Glutamatergic neuron (in vitro differentiated cells): ENCODE data around the gene ZNF652. TPM values are rescaled to one million over a fixed set of nuclear protein-coding genes. Genes with fewer than 3 reads are reported as not detected.
"Not testable (repeated sequence)": the region's sequence is repeated elsewhere in the genome, so short reads cannot be mapped to it uniquely, and the experiment has no call there.

Source experiments
- DNase-seq: peaks from one replicate; pipeline ENCODE4 v3.0.0; 2022
- H3K27ac Mint-ChIP-seq: one replicate; pipeline ENCODE4 v1.8.0; 2020; ENCODE audit warnings: mild to moderate bottlenecking, mixed read lengths, inconsistent platforms; ENCODE audit not compliant: unreplicated experiment
- H3K27me3 Mint-ChIP-seq: one replicate; pipeline ENCODE4 v1.8.0; 2020; ENCODE audit warnings: mild to moderate bottlenecking, moderate library complexity, mixed read lengths, inconsistent platforms; ENCODE audit not compliant: unreplicated experiment
- H3K36me3 Mint-ChIP-seq: one replicate; pipeline ENCODE4 v1.8.0; 2020; ENCODE audit warnings: mild to moderate bottlenecking, mixed read lengths, inconsistent platforms; ENCODE audit not compliant: unreplicated experiment
- H3K4me1 Mint-ChIP-seq: one replicate; pipeline ENCODE4 v1.8.0; 2020; ENCODE audit warnings: mild to moderate bottlenecking, low read depth, mixed read lengths, inconsistent platforms; ENCODE audit not compliant: unreplicated experiment
- H3K4me3 Mint-ChIP-seq: one replicate; pipeline ENCODE4 v1.8.0; 2020; ENCODE audit warnings: mild to moderate bottlenecking, mixed read lengths, inconsistent platforms; ENCODE audit not compliant: unreplicated experiment
- H3K9me3 Mint-ChIP-seq: one replicate; pipeline ENCODE4 v1.8.0; 2020; ENCODE audit warnings: mild to moderate bottlenecking, moderate library complexity, mixed read lengths, inconsistent platforms; ENCODE audit not compliant: unreplicated experiment
- total RNA-seq: library from RNA; stranded (reverse); fragmentation: NEBNext Ultra II Directional; extraction: Animal tissue kit (Norgen Biotek cat#: 25700); gene quantifications from one replicate; pipeline ENCODE4 v1.2.1, GENCODE V29; 2021; ENCODE audit not compliant: unreplicated experiment
- TF ChIP-seq, protein P1 (sequence below): fragments of 200-600 bp; sonication (generic); IDR thresholded peaks from one replicate; pipeline ENCODE4 v1.5.0; 2021; ENCODE audit not compliant: partially characterized antibody, unreplicated experiment

The ZNF652 gene
- total RNA-seq, 1 donor from 2014 or later, result 37.4 TPM

DNA sequence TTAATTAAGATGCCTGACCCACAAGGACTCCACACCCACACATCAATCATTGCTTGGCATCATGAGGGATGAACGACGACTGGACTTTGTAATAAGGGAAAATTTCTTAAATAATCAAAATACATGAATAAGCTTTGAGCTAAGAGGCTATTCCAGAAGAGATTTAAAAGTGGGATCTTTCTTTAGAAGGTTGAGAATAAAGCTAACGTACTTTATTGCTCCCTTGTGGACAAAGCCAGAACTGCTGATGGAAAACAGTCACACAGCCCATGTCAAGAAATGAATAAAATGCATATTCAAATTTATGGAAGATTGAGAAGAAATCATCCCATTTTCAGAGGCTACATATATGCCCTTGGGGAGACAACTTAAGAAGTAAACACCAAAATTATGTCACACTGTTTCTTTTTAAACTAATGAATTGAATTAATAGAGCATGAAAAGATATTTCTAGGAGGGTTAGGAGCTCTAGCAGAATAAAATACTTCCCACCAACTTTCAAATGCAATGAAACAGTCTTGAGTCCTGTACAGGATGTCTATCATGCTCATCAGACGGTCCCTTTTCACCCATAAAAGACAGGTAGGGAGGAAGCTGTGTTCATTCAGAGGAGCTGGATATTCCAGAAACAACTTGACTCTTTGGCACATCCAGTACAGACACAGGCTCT lies 71.2 kb downstream of the ZNF652 start:
- no peak overlapping the region for H3K27ac Mint-ChIP-seq
- no peaks in the 10 kb centered on the region for H3K9me3 Mint-ChIP-seq
- H3K4me3 Mint-ChIP-seq, result no peak overlapping the region
- DNase-seq, result no peak
- H3K4me1 Mint-ChIP-seq, result no peaks in the 10 kb centered on the region
- H3K27me3 Mint-ChIP-seq, result no peaks in the 10 kb centered on the region
- TF ChIP-seq, protein P1, sequence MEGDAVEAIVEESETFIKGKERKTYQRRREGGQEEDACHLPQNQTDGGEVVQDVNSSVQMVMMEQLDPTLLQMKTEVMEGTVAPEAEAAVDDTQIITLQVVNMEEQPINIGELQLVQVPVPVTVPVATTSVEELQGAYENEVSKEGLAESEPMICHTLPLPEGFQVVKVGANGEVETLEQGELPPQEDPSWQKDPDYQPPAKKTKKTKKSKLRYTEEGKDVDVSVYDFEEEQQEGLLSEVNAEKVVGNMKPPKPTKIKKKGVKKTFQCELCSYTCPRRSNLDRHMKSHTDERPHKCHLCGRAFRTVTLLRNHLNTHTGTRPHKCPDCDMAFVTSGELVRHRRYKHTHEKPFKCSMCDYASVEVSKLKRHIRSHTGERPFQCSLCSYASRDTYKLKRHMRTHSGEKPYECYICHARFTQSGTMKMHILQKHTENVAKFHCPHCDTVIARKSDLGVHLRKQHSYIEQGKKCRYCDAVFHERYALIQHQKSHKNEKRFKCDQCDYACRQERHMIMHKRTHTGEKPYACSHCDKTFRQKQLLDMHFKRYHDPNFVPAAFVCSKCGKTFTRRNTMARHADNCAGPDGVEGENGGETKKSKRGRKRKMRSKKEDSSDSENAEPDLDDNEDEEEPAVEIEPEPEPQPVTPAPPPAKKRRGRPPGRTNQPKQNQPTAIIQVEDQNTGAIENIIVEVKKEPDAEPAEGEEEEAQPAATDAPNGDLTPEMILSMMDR, result peak; percentile 78
- H3K36me3 Mint-ChIP-seq, result no peaks in the 10 kb centered on the region

DNA sequence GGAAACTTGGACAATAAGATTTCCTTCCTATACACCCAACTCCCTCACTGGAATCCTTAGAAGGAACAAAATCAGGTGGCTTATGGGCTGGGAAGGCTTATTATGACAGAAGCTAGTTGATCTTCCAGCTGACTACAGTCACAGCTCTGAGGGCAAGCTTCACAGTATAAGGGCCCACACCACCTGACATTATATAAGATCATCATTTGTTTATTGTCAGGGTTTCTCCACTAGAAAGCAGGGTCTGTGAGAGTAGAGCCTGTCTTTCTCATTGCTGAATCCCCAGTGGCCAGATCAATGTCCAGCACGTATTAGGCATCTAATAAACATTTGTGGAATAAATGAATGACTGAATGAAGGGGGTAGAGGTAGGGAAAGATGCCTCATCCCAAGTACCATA lies 73.7 kb downstream of the ZNF652 start:
- Mint-ChIP-seq H3K27me3 (no peaks in the 10 kb centered on the region), H3K27ac (no peak overlapping the region), H3K36me3 (no peaks in the 10 kb centered on the region), H3K9me3 (no peaks in the 10 kb centered on the region), H3K4me3 (no peak overlapping the region), H3K4me1 (no peaks in the 10 kb centered on the region)
- no peak for DNase-seq
- TF ChIP-seq, protein P1, result no peak

DNA sequence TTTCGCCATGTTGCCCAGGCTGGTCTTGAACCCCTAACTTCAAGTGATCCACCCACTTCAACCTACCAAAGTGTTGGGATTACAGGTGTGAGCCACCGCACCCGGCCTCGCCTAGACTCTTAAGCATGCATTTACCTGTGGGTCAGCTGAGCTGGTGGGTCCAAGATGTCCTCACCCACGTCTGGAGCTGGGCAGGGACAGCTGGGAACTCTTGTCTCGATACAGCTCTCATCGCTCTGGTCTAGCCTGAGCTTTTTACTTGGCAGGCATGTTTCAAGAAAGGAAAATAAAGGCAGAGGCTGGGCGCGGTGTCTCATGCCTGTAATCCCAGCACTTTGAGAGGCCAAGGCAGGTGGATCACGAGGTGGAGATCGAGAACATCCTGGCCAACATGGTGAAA lies 74.6 kb downstream of the ZNF652 start:
- TF ChIP-seq, protein P1, result no peak
- DNase-seq, result no peak
- Mint-ChIP-seq H3K9me3 (no peaks in the 10 kb centered on the region), H3K4me3 (no peak overlapping the region), H3K27me3 (no peaks in the 10 kb centered on the region), H3K4me1 (no peaks in the 10 kb centered on the region), H3K27ac (no peak overlapping the region), H3K36me3 (no peaks in the 10 kb centered on the region)

DNA sequence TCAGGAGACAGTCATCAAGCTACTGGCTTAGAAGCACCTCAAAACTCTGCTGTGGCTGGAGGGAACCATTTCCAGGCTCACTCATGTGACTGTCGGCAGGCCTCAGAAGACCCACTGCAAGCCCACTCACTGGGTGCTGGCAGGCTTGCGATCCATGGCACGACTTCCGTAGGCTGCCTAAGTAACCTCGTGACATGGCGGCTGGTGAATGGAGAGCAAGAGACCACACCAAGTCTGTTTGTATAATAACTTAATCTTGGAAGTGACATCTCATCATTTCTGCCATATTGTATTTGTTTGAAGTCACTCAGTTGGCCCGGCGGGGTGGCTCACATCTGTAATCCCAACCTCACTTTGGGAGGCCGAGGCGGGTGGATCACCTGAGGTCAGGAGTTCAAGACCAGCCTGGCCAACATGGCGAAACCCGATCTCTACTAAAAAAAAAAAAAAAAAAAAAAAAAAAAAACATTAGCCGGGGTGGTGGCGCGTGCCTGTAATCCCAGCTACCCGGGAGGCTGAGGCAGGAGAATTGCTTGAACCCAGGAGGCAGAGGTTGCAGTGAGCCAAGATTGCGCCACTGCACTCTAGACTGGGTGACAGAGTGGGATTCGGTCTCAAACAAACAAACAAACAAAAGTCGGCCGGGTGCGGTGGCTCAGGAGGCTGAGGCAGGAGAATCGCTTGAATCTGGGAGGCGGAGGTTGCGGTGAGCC lies 75.6 kb downstream of the ZNF652 start:
- not testable (repeated sequence) for DNase-seq, H3K27me3 Mint-ChIP-seq, H3K9me3 Mint-ChIP-seq, H3K27ac Mint-ChIP-seq, H3K36me3 Mint-ChIP-seq, H3K4me1 Mint-ChIP-seq, H3K4me3 Mint-ChIP-seq

DNA sequence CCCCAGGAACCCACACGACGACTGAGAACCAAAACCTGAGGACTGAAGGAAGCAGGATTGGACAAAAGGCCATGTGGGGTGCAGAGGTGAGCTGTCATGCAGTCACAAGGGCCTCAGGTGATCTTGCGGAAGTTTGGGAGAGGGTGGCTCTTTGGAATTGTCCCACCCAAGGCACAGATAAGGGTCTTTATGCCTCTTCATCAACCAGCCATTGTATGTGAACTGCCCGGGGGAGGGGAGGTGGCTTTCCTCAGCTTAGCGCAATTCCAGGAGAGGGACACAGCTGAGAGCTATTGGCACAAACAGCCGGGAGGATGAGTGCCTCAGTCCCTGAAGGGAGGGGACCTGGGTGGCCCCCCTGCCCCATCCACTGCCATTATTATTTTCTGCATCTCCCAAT lies 76.3 kb downstream of the ZNF652 start:
- Mint-ChIP-seq H3K4me1 (no peaks in the 10 kb centered on the region), H3K27ac (no peak overlapping the region), H3K4me3 (no peak overlapping the region), H3K27me3 (no peaks in the 10 kb centered on the region), H3K36me3 (no peaks in the 10 kb centered on the region), H3K9me3 (no peaks in the 10 kb centered on the region)
- TF ChIP-seq, protein P1, result no peak
- DNase-seq, result no peak
